GM12878 (cell line): ENCODE data around the gene KCNB1. TPM values are rescaled to one million over a fixed set of nuclear protein-coding genes. Genes with fewer than 3 reads are reported as not detected.

Experiments used
- ATAC-seq: fragments of 200-7000 bp; cut with Tn5 transposase; 3 replicates; pipeline ENCODE4 v1.9.1; 2020; ENCODE audit warnings: mild to moderate bottlenecking, moderate library complexity
- BruUV-seq: library from RNA; stranded (reverse); fragments of 400-500 nt; replicated peaks from 2 replicates; lab custom pipeline; 2021; lab: Mats Ljungman, UMichigan
- CTCF ChIA-PET: fragments of 300-600 bp; sonication (Branson Sonifier 250); formaldehyde crosslinking; extraction: SDS; loops from one replicate; lab custom pipeline; 2021; ENCODE audit warnings: inconsistent platforms; lab: Yijun Ruan, JAX
- POLR2A ChIA-PET: fragments of 350-600 bp; formaldehyde crosslinking; extraction: SDS; loops from one replicate; lab custom pipeline; 2021; ENCODE audit warnings: inconsistent platforms; lab: Charles Lee
- RAD21 ChIA-PET: fragments of 300-600 bp; sonication (Branson Sonifier 250); formaldehyde crosslinking; loops from one replicate; lab custom pipeline; 2023; ENCODE audit warnings: antibody characterized with exemption; ENCODE audit not compliant: unreplicated experiment; lab: Charles Lee
- SMC1A ChIA-PET: fragments of 300-600 bp; sonication (Branson Sonifier 250); formaldehyde crosslinking; loops from one replicate; lab custom pipeline; 2023; ENCODE audit not compliant: unreplicated experiment, uncharacterized antibody; lab: Charles Lee
- DNase-seq: peaks from one replicate; pipeline ENCODE4 v3.0.0-alpha.2; 2011; ENCODE audit warnings: low read depth, low spot score
- FAIRE-seq: peaks from 3 replicates; lab custom pipeline; 2011; peaks lifted over from hg19 to GRCh38; lab: Jason Lieb, UNC
- H2AFZ ChIP-seq: 2 replicates; pipeline ENCODE4 v1.6.0; 2011; ENCODE audit warnings: low read depth, low read length, control low read depth; ENCODE audit not compliant: control insufficient read depth
- H3K27ac ChIP-seq: 2 replicates; pipeline ENCODE4 v1.5.1; 2011; ENCODE audit warnings: control low read depth; ENCODE audit not compliant: control insufficient read depth, insufficient read depth
- H3K27me3 ChIP-seq, 2 experiments: replicated peaks in 1 of 2; 2 replicates each; pipeline versions ENCODE4 v1.6.0 to v1.6.1; 2011; ENCODE audit warnings: low read length in 1 of 2; ENCODE audit not compliant: control insufficient read depth in 2 of 2, insufficient read depth in 2 of 2
- H3K36me3 ChIP-seq, 2 experiments: 2 replicates each; pipeline ENCODE4 v1.5.1; 2011; ENCODE audit warnings: low read length in 1 of 2; ENCODE audit not compliant: control insufficient read depth in 2 of 2, insufficient read depth in 2 of 2
- H3K4me1 ChIP-seq: 2 replicates; pipeline ENCODE4 v1.6.1; 2011; ENCODE audit warnings: mild to moderate bottlenecking, low read length, moderate library complexity, mixed read lengths; ENCODE audit not compliant: control insufficient read depth, insufficient read depth
- H3K4me2 ChIP-seq: 2 replicates; pipeline ENCODE4 v1.6.0; 2011; ENCODE audit warnings: control low read depth; ENCODE audit not compliant: control insufficient read depth, insufficient read depth
- H3K4me3 ChIP-seq: fragments of 200-600 bp; sonication (generic); 2 replicates; pipeline ENCODE4 v1.5.1; 2016
- H3K79me2 ChIP-seq: 2 replicates; pipeline ENCODE4 v1.6.0; 2011; ENCODE audit warnings: low read length; ENCODE audit not compliant: control insufficient read depth, insufficient read depth
- H3K9ac ChIP-seq: 2 replicates; pipeline ENCODE4 v1.8.0; 2011; ENCODE audit warnings: low read length, control low read depth, mixed read lengths; ENCODE audit not compliant: control insufficient read depth, insufficient read depth
- H3K9me3 ChIP-seq: replicated peaks from 3 replicates; pipeline ENCODE4 v1.5.1; 2011; ENCODE audit warnings: mild to moderate bottlenecking, low read length; ENCODE audit not compliant: control insufficient read depth, insufficient read depth
- H4K20me1 ChIP-seq: 2 replicates; pipeline ENCODE4 v1.6.0; 2011; ENCODE audit not compliant: control insufficient read depth, insufficient read depth
- BMI1 ChIP-seq: fragments of 450-650 bp; IDR thresholded peaks from 2 replicates; pipeline ENCODE4 v1.6.1; 2016; ENCODE audit warnings: mild to moderate bottlenecking, moderate library complexity, borderline replicate concordance
- CBX5 ChIP-seq: sonication (generic); IDR thresholded peaks from 2 replicates; pipeline ENCODE4 v1.6.1; 2016; ENCODE audit warnings: low read depth, moderate library complexity, mild to moderate bottlenecking, inconsistent platforms
- EED ChIP-seq: sonication (generic); IDR thresholded peaks from 2 replicates; pipeline ENCODE4 v1.6.1; 2016; ENCODE audit warnings: antibody characterized with exemption, low read depth
- IRF4 ChIP-seq: IDR thresholded peaks from 2 replicates; pipeline ENCODE4 v1.6.1; 2011; ENCODE audit warnings: low read depth, low read length
- JUNB ChIP-seq: IDR thresholded peaks from 2 replicates; pipeline ENCODE4 v1.6.1; 2016; ENCODE audit warnings: antibody characterized with exemption, mild to moderate bottlenecking
- KDM1A ChIP-seq: fragments of 200-600 bp; sonication (generic); IDR thresholded peaks from 2 replicates; pipeline ENCODE4 v1.6.1; 2016; ENCODE audit warnings: borderline replicate concordance
- NFIC ChIP-seq: IDR thresholded peaks from 2 replicates; pipeline ENCODE4 v1.6.1; 2012; ENCODE audit warnings: low read depth, mild to moderate bottlenecking, inconsistent platforms, low read length, moderate library complexity
- NFXL1 ChIP-seq: fragments of 450-650 bp; IDR thresholded peaks from 2 replicates; pipeline ENCODE4 v1.6.1; 2017; ENCODE audit warnings: antibody characterized with exemption, mild to moderate bottlenecking, borderline replicate concordance
- NR2C1 ChIP-seq: fragments of 450-650 bp; IDR thresholded peaks from 2 replicates; pipeline ENCODE4 v1.6.1; 2017; ENCODE audit warnings: antibody characterized with exemption, mild to moderate bottlenecking, moderate library complexity
- PAX5 ChIP-seq: IDR thresholded peaks from 2 replicates; pipeline ENCODE4 v1.6.1; 2011; ENCODE audit warnings: low read depth, low read length, borderline replicate concordance
- PML ChIP-seq: IDR thresholded peaks from 2 replicates; pipeline ENCODE4 v1.6.1; 2012; ENCODE audit warnings: low read length, inconsistent platforms
- SMAD5 ChIP-seq: IDR thresholded peaks from 2 replicates; pipeline ENCODE4 v1.6.1; 2016; ENCODE audit warnings: antibody characterized with exemption, low read depth
- TCF7 ChIP-seq: IDR thresholded peaks from 2 replicates; pipeline ENCODE4 v1.6.1; 2014; ENCODE audit warnings: antibody characterized with exemption, borderline replicate concordance
- WRNIP1 ChIP-seq: IDR thresholded peaks from 2 replicates; pipeline ENCODE4 v1.6.1; 2011; ENCODE audit warnings: low read depth, low read length, improper control_type of control experiment, borderline replicate concordance
- ZNF384 ChIP-seq: IDR thresholded peaks from 2 replicates; pipeline ENCODE4 v1.6.1; 2012; ENCODE audit warnings: low read depth, mild to moderate bottlenecking, low read length, improper control_type of control experiment, borderline replicate concordance
- WGBS: methylation state at CpG from one replicate; pipeline ENCODE4 v1.1.6; 2016; ENCODE audit warnings: low lambda C conversion rate; ENCODE audit not compliant: insufficient replicate concordance, insufficient coverage; ENCODE audit errors: missing lambda C conversion rate; 5-methylcytosine and 5-hydroxymethylcytosine counted together
- in situ Hi-C: fragments of 300-500 bp; cut with MboI; formaldehyde crosslinking; loops from 9 replicates; pipeline ENCODE4 v1.14.3; 2018; ENCODE audit warnings: mixed read lengths
- intact Hi-C: fragments of 100-400 bp; cut with micrococcal nuclease; formaldehyde crosslinking; loops from one replicate; pipeline ENCODE4 v1.14.2; 2022; ENCODE audit not compliant: unreplicated experiment
- polyA plus RNA-seq, 11 experiments: library from polyadenylated mRNA; depleted of rRNA in 4 of 11; unstranded in 6 of 11; stranded (reverse) in 5 of 11; fragments of >200 nt; fragmentation: Nextera tagmentation in 4 of 11; fragmentation: Illumina TruSeq in 1 of 11; extraction: Ambion mirVana in 4 of 11; extraction: Trizol in 1 of 11; gene quantifications; 1 replicate in 1 of 11; 2 replicates in 10 of 11; pipeline versions ENCODE4 v1.2.1 to v1.2.3, GENCODE V29; 2011 to 2016; ENCODE audit warnings: inconsistent platforms in 2 of 11, missing spikeins in 2 of 11, low read depth in 1 of 11
- total RNA-seq, 4 experiments: library from RNA; depleted of rRNA in 3 of 4; stranded (reverse); fragments of >200 nt in 3 of 4; fragmentation: Illumina TruSeq in 1 of 4; extraction: Trizol in 1 of 4; gene quantifications; 2 replicates each; pipeline versions ENCODE4 v1.2.1 to v1.2.3, GENCODE V29; 2013 to 2021
- TF ChIP-seq, protein P1 (sequence below): fragments of 450-650 bp; IDR thresholded peaks from 2 replicates; pipeline ENCODE4 v1.6.1; 2017; ENCODE audit warnings: borderline replicate concordance
- TF ChIP-seq, protein P2 (sequence below), 3 experiments: IDR thresholded peaks in 2 of 3; conservative IDR thresholded peaks in 1 of 3; 2 replicates each; pipeline ENCODE4 v1.5.1; 2011; ENCODE audit warnings: low read depth in 3 of 3, low read length in 3 of 3, mild to moderate bottlenecking in 3 of 3, control low read depth in 2 of 3, moderate library complexity in 2 of 3, inconsistent platforms in 1 of 3, mixed read lengths in 1 of 3; ENCODE audit not compliant: control insufficient read depth in 2 of 3, insufficient read depth in 1 of 3; ENCODE audit errors: extremely low read depth in 1 of 3
- TF ChIP-seq, protein P3 (sequence below): fragments of 450-650 bp; IDR thresholded peaks from 2 replicates; pipeline ENCODE4 v1.6.1; 2014; ENCODE audit warnings: mild to moderate bottlenecking
- TF ChIP-seq, protein P4 (sequence below): IDR thresholded peaks from 2 replicates; pipeline ENCODE4 v1.6.1; 2011; ENCODE audit warnings: low read depth, low read length, improper control_type of control experiment, borderline replicate concordance

The KCNB1 gene
- total and polyA plus RNA-seq, 10 of the 15 experiments (the other 5 are each of a cell fraction or from before 2014, with no cell fraction given), result 0.02 to 0.08 (median 0.03) TPM; not detected in 7

DNA sequence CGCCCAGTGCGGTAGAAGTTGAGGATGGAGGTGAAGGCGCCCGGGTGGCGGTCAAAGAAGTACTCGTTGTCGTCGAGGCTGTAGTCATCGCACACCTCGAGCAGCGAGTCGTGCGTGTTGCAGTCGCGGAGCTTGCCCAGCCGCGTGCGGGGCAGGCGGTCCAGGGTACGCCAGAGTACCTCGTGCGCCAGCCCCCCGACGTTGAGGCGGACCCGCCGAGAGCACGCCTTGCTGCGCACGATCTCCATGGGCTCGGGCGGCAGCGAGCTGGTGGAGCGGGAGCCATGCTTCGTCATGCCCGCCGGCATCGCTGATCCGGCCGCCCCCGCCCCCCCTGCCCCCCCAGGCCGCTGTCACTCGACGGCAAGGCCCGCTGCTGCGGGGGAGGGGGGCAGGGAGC lies 295 bp downstream of the KCNB1 start:
- BruUV-seq, result no TSS peak
- Histone ChIP-seq H3K36me3 (no peaks in the 10 kb centered on the region), H3K27me3 (peaks cover 7 to 8% of the 10 kb centered on the region in 2 experiments; a peak in 3 of 4 replicates), H3K4me2 (no peak overlapping the region), H3K27ac (no peak overlapping the region), H3K79me2 (no peaks in the 10 kb centered on the region), H3K4me3 (no peak overlapping the region), H3K9me3 (no peaks in the 10 kb centered on the region), H3K9ac (no peak overlapping the region), H2AFZ (no peak overlapping the region), H4K20me1 (no peaks in the 10 kb centered on the region), H3K4me1 (no peaks in the 10 kb centered on the region)
- POLR2A ChIA-PET, result no interaction called here
- no peak for TF ChIP-seq EED
- no peak for TF ChIP-seq ZNF384
- TF ChIP-seq, protein P1, sequence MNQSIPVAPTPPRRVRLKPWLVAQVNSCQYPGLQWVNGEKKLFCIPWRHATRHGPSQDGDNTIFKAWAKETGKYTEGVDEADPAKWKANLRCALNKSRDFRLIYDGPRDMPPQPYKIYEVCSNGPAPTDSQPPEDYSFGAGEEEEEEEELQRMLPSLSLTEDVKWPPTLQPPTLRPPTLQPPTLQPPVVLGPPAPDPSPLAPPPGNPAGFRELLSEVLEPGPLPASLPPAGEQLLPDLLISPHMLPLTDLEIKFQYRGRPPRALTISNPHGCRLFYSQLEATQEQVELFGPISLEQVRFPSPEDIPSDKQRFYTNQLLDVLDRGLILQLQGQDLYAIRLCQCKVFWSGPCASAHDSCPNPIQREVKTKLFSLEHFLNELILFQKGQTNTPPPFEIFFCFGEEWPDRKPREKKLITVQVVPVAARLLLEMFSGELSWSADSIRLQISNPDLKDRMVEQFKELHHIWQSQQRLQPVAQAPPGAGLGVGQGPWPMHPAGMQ, result no peak
- TF ChIP-seq SMAD5, result no peak
- TF ChIP-seq, protein P2, sequence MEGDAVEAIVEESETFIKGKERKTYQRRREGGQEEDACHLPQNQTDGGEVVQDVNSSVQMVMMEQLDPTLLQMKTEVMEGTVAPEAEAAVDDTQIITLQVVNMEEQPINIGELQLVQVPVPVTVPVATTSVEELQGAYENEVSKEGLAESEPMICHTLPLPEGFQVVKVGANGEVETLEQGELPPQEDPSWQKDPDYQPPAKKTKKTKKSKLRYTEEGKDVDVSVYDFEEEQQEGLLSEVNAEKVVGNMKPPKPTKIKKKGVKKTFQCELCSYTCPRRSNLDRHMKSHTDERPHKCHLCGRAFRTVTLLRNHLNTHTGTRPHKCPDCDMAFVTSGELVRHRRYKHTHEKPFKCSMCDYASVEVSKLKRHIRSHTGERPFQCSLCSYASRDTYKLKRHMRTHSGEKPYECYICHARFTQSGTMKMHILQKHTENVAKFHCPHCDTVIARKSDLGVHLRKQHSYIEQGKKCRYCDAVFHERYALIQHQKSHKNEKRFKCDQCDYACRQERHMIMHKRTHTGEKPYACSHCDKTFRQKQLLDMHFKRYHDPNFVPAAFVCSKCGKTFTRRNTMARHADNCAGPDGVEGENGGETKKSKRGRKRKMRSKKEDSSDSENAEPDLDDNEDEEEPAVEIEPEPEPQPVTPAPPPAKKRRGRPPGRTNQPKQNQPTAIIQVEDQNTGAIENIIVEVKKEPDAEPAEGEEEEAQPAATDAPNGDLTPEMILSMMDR (IDR thresholded peaks at IDR 0.05 in 2 of 3, conservative IDR thresholded peaks at IDR 0.05 in 1 of 3; ENCODE audit: control insufficient read depth in 2 of 3, extremely low read depth in 1 of 3, insufficient read depth in 1 of 3, low read depth in 3 of 3, low read length in 3 of 3), result no peak
- no peak for TF ChIP-seq PAX5
- no peak for TF ChIP-seq TCF7
- no peak for TF ChIP-seq NFIC
- TF ChIP-seq, protein P3, sequence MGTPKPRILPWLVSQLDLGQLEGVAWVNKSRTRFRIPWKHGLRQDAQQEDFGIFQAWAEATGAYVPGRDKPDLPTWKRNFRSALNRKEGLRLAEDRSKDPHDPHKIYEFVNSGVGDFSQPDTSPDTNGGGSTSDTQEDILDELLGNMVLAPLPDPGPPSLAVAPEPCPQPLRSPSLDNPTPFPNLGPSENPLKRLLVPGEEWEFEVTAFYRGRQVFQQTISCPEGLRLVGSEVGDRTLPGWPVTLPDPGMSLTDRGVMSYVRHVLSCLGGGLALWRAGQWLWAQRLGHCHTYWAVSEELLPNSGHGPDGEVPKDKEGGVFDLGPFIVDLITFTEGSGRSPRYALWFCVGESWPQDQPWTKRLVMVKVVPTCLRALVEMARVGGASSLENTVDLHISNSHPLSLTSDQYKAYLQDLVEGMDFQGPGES, result no peak
- TF ChIP-seq CBX5, result no peak
- no peak for TF ChIP-seq JUNB
- TF ChIP-seq, protein P4, sequence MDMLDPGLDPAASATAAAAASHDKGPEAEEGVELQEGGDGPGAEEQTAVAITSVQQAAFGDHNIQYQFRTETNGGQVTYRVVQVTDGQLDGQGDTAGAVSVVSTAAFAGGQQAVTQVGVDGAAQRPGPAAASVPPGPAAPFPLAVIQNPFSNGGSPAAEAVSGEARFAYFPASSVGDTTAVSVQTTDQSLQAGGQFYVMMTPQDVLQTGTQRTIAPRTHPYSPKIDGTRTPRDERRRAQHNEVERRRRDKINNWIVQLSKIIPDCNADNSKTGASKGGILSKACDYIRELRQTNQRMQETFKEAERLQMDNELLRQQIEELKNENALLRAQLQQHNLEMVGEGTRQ, result no peak
- no peak for TF ChIP-seq NR2C1
- no peak for TF ChIP-seq WRNIP1
- TF ChIP-seq BMI1, result no peak
- no peak for TF ChIP-seq PML
- no peak for TF ChIP-seq IRF4
- no peak for TF ChIP-seq KDM1A
- TF ChIP-seq NFXL1, result no peak
- intact Hi-C loops (no loop called here), in situ Hi-C loops (no loop called here)
- RAD21 ChIA-PET, result no interaction called here
- CTCF ChIA-PET, result no interaction called here
- DNase-seq (no peak), ATAC-seq (no peak), FAIRE-seq (no peak)
- SMC1A ChIA-PET, result no interaction called here
- 82% methylated on average over 26 of the region's 46 CpGs for WGBS
